Kidney tubule cell (primary cell): ENCODE data around the gene ZNF808.
A peak's percentile ranks its signal among the peaks of the same experiment; 100 is the strongest.
"Not testable (repeated sequence)": the region's sequence is repeated elsewhere in the genome, so short reads cannot be mapped to it uniquely, and the experiment has no call there.

Experiments
- DNase-seq: peaks from one replicate; pipeline ENCODE4 v3.0.0-alpha.2; 2018; ENCODE audit warnings: low spot score

The ZNF808 gene

GRCh38 chr19:52527134-52527955, at the start of gene ZNF808:
Gene ZNF808, plus strand, starts transcription at chr19:52527668. Its CDS starts 15,617 bp downstream, at chr19:52543285.
- DNase-seq, result peak; percentile 95

- DNase-seq, result not testable (repeated sequence)
These were observed 43.2 kb upstream of the ZNF808 start for GRCh38 chr19:52484111-52484743.

- not testable (repeated sequence) for DNase-seq
These were observed 42.4 kb upstream of the ZNF808 start for GRCh38 chr19:52485064-52485463.

- DNase-seq, result not testable (repeated sequence)
These were observed 41.8 kb upstream of the ZNF808 start for GRCh38 chr19:52485561-52486240.

GRCh38 chr19:52492201-52492993, 35.1 kb upstream of the ZNF808 start:
- DNase-seq, result no peak

GRCh38 chr19:52492994-52493470, 34.4 kb upstream of the ZNF808 start:
- DNase-seq, result no peak

GRCh38 chr19:52494518-52494917, 33.0 kb upstream of the ZNF808 start:
- no peak for DNase-seq

- DNase-seq, result no peak
These were observed 28.9 kb upstream of the ZNF808 start for GRCh38 chr19:52498571-52498970.

- DNase-seq, result not testable (repeated sequence)
These were observed 27.0 kb upstream of the ZNF808 start for GRCh38 chr19:52500474-52500873.

- DNase-seq, result not testable (repeated sequence)
These were observed 26.5 kb upstream of the ZNF808 start for GRCh38 chr19:52500991-52501390.

- no peak for DNase-seq
These were observed 20.2 kb upstream of the ZNF808 start for GRCh38 chr19:52507266-52507665.

GRCh38 chr19:52516191-52516590, 11.3 kb upstream of the ZNF808 start:
- no peak for DNase-seq

GRCh38 chr19:52518646-52519045, 8.8 kb upstream of the ZNF808 start:
- no peak for DNase-seq

GRCh38 chr19:52519175-52519574, 8.3 kb upstream of the ZNF808 start:
- DNase-seq, result not testable (repeated sequence)

- no peak for DNase-seq
These were observed 7.5 kb upstream of the ZNF808 start for GRCh38 chr19:52520013-52520412.

- DNase-seq, result no peak
These were observed 4.9 kb upstream of the ZNF808 start for GRCh38 chr19:52522551-52522950.

GRCh38 chr19:52524086-52524485, 3.4 kb upstream of the ZNF808 start:
- no peak for DNase-seq

- DNase-seq, result peak; percentile 10
These were observed 486 bp downstream of the ZNF808 start for GRCh38 chr19:52527956-52528351.

GRCh38 chr19:52532480-52532879, 5.0 kb downstream of the ZNF808 start:
- DNase-seq, result no peak

- DNase-seq, result peak; percentile 61
These were observed 6.4 kb downstream of the ZNF808 start for GRCh38 chr19:52533901-52534300.

GRCh38 chr19:52535385-52535770, 7.9 kb downstream of the ZNF808 start:
- DNase-seq, result not testable (repeated sequence)
